ENCODE measurements around the gene PRKAR1B.

- TF ChIP-seq FOXM1 (IDR thresholded peaks at IDR 0.05; ENCODE audit: borderline replicate concordance, low read depth) (no peak), RAD21 (IDR thresholded peaks at IDR 0.05; ENCODE audit: low read depth) (no peak), REST (IDR thresholded peaks at IDR 0.05; ENCODE audit: low read depth) (no peak)
- TF ChIP-seq, protein P1, sequence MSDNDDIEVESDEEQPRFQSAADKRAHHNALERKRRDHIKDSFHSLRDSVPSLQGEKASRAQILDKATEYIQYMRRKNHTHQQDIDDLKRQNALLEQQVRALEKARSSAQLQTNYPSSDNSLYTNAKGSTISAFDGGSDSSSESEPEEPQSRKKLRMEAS (IDR thresholded peaks at IDR 0.05) = no peak
Observed at GRCh38 chr7:540579-540978, 186.5 kb downstream of the PRKAR1B start.
